GM11168 (cell line): ENCODE data around the gene PPP2R5E.

Source experiments
- in situ Hi-C: fragments of 300-500 bp; cut with MboI; formaldehyde crosslinking; loops from one replicate; pipeline ENCODE4 v1.12.0; 2022; ENCODE audit warnings: low sequenced_read_pairs; ENCODE audit not compliant: unreplicated experiment

The PPP2R5E gene

DNA sequence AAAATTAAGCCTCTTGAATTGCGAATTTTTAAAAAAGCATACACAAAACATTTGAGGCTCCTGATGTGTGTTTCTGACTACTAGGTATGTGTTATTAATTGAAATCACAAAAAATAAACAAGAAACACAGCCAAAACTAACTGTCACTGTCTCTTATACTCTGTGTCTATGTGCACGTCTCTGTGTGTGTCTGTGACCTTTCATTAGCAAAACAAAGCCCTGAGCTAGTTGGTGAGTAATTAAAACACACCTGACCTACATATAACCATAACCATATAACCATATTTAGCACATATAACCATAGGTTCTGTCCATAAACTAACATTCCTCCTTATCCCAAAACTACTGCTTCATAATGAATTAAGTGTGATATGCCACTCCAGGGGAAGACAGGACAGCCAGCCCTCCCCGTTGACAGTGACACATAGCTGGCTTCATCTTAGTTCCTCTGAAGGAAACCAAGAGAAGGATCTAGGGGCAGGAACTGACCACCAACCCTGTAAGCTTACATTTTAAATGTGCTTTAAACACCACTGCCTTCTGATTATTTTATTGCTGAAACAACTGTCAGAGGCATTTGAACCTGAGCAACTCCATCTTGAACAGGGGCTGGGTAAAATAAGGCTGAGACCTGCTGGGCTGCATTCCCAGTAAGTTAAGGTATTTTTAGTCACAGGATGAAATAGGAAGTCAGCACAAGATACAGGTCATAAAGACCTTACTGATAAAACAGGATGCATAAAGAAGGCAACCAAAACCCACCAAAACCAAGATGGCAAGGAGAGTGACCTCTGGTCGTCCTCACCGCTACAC is 106.7 kb downstream of the PPP2R5E start:
- in situ Hi-C loops: no loop called here

DNA sequence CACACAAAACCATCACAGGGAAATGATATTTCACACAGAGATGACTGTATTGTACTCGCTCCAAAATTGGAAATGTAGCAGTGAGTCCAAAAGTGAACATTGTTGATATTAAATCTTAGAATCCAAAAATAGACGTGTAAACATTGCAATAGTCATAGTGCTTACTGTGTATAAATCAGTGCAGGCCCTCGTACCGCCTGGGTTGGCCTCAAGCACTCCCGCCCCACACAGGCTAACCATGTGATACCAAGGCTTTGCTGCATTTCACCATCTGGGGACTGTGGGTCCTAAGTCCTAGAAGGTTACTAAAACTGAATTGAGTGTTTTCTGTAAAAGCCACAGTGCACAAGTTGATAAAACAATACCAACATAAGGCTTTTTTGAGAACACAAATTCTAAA is 107.3 kb downstream of the PPP2R5E start:
- in situ Hi-C loops: no loop called here

DNA sequence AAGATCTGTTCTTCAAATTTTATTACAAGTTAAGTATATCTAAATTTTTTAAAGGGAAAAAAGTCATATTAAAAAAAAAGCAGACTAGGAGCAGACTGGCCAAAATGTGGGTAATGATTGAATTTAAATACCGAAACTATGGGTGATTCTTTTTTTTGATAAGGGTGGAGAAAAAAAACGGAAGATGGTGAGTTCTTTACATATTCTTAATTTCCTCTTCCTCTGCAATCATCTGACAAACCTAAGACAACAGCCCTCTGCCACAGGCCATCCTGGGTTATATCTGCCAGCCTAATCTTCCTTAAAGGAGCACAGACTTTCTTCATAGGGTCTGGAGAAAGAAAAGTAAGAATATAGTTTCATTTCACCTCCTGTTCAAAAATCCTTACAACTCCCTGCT is 108.0 kb downstream of the PPP2R5E start:
- in situ Hi-C loops: no loop called here

DNA sequence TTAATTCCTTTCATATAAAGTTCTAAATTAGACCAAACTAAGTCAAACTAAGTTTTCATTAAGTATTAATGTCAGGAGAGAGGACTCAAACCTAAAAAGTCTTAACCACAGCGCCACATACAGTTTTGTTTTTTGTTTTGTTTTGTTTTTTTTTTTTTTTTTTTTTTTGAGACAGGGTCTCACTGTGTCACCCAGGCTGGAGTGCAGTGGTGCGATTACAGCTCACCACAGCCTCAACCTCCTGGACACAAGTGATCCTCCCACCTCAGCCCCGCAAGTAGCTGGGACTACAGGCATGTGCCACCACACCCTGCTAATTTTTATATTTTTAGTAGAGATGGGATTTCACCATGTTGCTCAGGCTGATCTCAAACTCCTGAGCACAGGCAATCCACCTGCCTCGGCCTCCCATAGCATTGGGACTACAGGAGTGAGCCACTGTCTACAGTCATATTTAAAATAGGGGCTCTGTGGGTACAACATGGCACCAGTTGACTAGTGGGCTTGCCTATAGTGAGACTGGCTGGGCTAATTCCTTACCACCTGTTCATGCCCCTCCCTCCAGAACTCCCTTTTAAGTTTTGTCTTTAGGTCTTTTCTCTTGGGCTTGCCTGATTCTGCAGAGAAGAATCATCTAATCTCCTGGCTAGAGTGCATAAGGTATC is 110.2 kb downstream of the PPP2R5E start:
- in situ Hi-C loops: no loop called here

DNA sequence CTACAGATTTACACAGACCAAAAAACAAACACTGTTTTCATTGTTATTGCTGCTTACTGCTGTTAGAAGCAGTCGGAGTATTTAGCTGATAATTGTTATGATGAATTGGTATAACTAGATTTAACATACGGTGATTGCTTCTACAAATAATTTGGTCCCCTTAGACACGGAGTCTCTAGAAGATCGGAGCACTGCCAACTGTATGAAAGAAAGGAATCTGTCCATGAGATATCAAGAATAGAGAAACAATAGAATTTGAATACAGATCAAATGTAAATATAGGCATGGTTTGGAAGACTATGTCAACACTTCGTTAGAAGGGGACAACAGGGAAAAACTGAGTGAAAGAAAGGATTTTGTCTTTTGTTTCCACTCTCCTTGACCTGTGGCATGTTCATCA is 110.9 kb downstream of the PPP2R5E start:
- in situ Hi-C loops: no loop called here

DNA sequence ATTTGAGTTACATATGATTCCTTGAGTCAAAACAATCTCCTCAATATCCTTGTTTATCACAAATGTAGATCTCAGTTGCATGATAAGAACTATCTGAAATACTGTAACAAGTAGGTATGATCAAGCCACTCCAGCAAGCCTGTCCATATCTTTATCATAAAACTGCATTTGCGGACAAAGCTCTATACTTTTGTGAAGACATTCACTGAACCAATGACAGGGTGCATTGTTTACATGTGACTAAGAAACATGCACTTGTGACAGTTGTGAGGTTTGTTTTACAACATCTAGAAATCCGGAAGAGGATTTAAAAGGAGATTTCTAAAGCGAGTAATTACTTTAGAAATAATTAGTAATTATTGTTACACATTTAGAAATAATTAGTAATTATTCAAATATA is 111.7 kb downstream of the PPP2R5E start:
- in situ Hi-C loops: no loop called here

DNA sequence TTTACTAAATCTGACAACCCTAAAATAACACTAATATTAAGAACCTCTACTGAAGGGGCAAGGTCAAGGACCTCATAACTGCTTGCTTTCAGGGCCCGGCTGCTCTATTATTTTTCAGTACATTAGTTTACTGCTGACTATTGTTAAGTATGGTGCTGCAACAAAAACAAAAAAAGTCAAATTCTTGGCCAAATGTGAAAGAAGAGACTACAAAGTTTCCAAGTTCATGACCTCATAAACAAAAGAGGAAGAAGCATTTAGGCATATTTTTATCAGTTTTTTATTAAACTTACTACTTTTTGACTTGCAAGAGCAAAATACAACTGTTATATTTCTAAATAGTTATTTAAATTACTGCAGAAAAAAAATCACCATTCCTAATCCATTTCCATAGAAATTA is 114.7 kb downstream of the PPP2R5E start:
- in situ Hi-C loops: no loop called here

DNA sequence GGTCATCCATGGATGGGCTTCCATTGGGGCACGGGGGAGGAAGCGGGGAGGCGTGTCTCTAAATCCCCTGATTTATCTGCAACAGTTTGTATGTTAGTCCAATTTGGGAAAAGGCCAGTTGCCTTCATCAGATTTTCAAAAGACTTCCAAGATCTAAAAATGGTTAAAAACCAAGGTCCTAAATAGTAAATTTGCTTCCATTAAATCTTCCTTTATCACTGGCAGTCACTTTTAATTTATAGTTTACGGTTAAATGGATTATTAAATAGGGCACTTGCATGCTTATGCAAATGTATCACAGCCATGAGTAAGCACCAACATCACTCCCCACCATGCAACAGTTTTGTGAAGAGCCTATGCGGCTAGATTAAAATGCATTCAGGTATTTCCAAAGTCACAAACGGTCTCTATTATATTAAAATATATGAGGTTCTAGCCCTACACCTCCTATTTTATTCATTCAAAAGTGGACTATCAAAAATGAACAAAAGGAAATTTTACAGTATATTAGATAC is 116.3 kb downstream of the PPP2R5E start:
- in situ Hi-C loops: no loop called here

DNA sequence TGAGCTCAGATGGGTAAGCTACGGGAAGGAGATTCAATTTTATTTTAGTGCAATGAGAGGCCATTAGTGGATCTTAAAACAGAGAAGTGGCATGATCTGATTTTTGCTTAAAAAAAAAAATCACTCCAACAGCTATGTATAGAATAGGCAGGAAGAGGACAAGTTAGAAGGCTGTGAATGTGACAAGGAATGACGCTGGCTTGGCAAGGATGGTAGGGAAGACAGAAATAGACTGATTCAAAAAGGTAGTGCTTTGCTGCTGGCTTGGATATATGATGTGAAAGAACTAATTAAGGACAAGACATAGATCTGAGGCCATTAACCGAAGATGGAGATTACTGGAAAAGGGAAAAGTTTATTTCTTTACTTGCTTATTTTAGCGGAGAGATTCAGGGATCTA is 119.3 kb downstream of the PPP2R5E start:
- in situ Hi-C loops: no loop called here

DNA sequence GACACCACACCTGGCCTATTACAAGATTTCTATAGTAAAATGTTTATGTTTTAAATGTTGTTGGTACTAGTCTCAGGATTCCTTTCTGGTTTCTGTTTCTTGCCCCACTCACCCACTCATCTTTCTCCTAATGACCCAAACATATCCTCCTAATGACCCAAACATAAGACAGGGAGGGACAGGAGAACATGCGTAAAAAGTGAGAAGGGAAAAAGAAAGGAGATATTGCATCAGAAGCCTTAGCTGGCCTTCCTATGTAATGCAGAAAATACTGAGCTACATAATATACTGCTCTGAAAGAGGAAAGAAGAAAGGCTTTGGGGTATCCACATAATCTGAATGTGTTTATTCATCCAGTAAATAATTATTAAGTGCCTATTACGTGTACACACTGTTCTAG is 119.8 kb downstream of the PPP2R5E start:
- in situ Hi-C loops: no loop called here

DNA sequence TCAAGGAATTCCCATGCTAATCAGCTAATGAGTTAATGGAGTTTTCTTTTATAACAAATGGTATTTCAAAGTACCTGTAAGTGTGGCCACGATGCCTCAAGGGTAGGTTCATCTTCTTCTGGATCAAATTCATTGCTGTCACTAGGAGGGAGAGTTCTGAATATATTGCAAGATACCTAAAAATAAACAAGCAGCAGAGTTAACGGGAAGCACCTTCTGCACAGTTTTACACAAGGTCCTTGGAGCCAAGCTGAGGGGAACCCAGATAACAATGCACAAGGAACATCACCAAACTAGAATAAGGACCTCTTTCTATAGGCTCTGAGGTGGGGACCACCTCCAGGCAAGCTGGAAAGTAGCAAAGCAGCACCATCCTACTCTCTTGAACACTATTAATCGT is 121.3 kb downstream of the PPP2R5E start:
- in situ Hi-C loops: no loop called here

DNA sequence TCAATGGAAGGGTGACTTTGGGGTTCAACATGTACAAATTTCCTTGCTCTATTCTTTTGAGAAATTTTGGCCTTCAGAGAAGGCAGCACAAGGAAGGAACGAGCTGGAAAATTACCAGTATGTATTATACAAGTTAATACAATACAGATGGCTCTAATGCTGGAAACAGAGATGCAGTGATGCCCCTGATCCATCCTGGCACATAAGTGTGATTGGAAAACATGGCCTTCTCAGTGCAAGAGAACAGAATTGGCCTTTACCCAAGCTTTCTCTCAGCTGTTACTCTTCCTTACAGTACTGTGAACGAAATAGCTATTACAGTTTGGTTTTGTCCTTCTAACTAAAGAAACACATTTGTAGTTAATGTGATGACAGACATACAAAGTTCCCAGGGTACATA is 122.0 kb downstream of the PPP2R5E start:
- in situ Hi-C loops: no loop called here

DNA sequence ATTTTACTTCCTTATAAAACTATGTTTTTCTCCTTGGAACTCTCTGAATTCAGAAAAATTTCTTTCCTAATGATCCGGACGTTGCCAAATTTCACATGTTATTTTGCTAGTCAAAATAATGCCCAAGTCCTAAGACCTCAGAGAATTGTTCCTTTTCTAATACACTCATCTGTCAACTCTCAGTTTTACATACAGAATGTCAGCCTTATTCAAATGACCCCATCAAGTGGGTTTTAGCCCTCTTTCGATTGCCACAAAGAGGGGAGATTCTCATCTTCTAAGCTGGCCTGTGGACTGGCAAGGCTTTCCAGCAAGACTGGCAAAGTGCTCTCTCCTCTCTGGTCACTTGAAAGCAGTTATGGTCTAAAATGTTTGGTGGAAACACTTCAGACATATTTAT is 125.2 kb downstream of the PPP2R5E start:
- in situ Hi-C loops: no loop called here

DNA sequence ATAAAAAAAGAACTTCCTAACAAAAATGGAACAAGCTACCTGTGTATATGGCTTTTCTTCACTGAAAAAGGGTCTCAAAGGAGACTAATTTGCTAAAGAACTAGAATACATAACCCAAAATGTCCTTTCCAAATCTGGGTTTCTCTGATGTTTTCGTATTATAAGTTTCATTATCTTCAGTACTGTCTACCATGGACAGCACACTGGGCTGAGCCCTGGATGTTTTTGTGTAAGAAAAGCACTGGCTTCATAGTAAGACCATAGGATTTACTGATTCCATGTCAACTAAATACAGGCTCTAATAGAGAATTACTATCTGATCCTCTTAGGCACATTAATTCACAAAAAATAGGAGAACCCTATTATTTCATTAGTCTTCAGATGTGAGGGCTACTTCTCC is 130.2 kb downstream of the PPP2R5E start:
- in situ Hi-C loops: no loop called here

DNA sequence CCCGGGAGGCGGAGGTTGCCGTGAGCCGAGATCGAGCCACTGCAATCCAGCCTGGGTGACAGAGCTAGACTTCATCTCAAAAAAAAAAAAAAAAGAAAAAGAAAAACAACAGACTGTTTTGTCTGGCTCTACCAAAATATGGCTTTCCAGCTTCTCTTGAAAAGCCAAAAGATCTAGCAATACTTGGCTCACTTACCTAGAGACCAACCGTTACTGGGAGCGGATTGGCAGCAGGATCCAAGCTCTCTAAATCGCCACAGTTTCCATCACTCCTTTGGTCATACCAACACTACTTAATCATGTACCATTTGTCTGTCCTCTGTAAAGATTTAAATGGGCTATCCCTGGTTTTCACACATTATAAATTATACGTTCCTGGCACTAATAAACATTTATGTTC is 136.8 kb downstream of the PPP2R5E start:
- in situ Hi-C loops: no loop called here

DNA sequence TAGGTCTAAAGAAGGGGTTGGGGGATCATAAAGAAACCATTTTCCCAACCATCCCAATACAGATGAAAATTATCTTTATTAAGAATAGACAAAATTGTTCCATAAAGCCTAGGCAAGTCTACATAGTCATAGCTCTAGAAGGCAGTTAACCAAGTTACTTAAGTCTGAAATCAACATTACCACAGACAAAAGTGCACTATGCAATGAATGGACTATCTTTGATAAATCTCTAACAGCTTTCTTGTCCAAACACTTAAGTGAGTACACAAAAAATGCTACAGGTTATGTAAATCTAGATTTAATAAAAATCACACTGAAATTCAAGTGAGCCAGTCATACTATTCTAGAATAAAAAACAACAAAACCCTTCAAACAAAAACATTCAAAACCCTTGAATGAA is 137.5 kb downstream of the PPP2R5E start:
- in situ Hi-C loops: no loop called here

DNA sequence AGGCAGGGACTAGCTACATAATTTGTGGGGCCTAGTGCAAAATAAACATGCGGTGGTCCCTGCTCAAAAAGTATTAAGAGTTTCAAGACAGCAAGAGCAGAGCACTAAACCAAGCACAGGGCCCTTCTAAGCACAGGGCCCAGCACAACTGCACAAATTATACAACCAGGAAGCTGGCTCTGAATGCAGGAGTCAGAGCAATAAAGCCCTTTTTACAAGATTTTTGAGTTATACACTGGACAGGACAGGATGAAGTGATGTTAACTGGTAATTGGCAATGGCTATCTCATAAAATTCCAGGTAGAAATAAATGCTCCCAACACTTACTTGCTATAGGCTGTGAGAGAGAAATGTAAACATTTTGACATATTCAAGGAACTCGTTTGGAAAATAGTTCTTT is 138.3 kb downstream of the PPP2R5E start:
- in situ Hi-C loops: no loop called here

DNA sequence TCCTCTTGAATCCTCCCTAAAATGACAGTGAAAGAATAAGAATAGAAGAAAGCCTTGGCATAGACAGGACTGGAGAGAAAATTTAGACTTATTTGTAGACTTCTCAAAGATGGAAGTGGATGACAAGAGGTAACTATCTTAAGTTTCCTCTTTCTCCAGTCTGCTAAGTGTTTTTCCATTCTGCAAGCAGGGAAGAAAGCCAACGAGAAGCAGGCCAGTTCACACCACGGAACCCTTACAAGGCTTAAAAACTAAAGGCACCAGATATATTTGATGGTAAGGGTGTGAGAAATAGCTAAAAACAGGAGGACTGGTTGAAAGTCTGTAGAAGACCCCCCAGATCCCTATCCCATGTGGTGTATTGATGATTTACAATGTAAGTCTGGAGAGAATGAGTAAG is 141.5 kb downstream of the PPP2R5E start:
- in situ Hi-C loops: no loop called here

DNA sequence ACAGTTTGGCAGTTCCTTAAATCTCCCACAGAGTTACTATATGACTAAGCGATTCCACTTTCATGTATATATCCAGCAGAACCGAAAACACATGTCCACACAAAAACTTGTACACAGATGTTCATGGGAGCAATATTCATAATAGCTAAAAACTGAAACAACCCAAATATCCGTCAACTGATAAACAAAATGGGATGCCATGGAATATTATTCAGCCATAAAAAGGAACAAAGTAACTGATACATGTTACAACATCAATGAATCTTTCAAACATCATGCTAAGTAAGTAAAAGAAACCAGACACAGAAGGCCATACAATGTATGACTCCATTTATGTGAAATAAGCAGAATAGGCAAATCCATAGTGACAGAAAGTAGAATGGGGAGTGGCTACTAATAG is 144.2 kb downstream of the PPP2R5E start:
- in situ Hi-C loops: no loop called here

DNA sequence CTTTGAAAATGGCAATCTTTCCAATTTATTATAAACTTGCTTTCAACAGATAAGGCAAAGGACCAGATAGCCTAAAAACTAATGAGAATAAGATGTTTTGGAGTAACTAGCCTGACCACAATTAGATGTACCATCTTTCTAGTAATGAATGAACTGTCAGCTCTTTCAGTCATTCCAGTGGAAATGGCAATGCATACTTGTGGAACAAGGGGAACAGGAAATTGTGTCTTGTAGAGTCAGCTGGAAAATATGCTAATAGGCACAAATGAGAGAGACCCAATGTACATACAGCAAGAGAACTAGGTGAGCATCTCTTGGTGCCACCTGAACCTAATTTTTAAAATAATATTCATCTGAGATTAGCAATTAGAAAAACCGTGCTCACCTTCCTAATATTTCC is 148.3 kb downstream of the PPP2R5E start:
- in situ Hi-C loops: no loop called here

DNA sequence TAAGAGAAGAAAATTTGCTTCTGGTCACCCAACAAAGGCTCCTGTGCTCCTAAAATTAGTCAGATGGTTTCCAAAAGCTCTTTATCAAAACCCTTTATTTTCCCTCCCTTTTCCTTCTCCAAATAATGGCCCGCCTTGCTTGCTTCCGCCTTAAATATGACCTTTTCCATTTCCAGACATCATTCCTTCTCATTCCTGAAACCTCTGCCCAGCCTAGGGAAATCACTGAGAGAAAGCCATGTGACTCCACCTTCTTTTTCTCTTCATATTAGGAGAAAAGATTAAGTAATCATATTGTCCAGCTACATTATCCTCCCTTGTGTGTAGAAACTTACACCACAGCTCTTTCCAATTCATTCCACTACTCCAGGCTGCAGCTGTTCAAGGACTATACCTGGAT is 148.7 kb downstream of the PPP2R5E start:
- in situ Hi-C loops: no loop called here

DNA sequence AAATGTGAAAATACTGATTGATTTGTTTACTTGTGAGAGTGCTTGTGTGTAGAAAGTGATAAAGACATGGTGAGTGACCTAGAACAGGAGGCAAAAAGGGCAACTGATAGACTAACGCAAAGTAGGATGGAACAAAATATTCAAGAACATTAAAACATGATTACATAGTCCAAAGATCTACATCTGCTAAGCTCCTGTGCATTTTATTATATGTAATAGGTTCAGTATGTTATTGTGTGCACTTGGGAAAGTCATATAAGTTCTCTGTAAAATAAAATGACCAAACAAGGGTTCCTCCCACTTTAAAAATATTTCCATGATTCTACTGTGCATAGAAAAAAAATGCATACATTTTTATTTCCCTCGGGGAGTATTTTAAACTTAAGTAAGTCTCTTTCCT is 150.2 kb downstream of the PPP2R5E start:
- in situ Hi-C loops: no loop called here
